Calu3 (cell line): Measurements from ENCODE around the gene KRTAP2-3. TPM values are rescaled to one million over a fixed set of nuclear protein-coding genes. Genes with fewer than 3 reads are reported as not detected.
"Not testable (repeated sequence)": the region's sequence is repeated elsewhere in the genome, so short reads cannot be mapped to it uniquely, and the experiment has no call there.

Experiments
- BruUV-seq: library from RNA; stranded (reverse); fragments of 400-500 nt; replicated peaks from 2 replicates; lab custom pipeline; 2021; lab: Mats Ljungman, UMichigan
- CTCF ChIA-PET: fragments of 300-600 bp; sonication (Branson Sonifier 250); formaldehyde crosslinking; loops from one replicate; lab custom pipeline; 2022; ENCODE audit warnings: antibody characterized with exemption; lab: Charles Lee
- DNase-seq: peaks from one replicate; pipeline ENCODE4 v3.0.0; 2022
- H3K27ac Mint-ChIP-seq: one replicate; pipeline ENCODE4 v1.8.0; 2022; ENCODE audit warnings: mixed read lengths; ENCODE audit not compliant: unreplicated experiment
- H3K27me3 Mint-ChIP-seq: one replicate; pipeline ENCODE4 v1.8.0; 2022; ENCODE audit warnings: mixed read lengths; ENCODE audit not compliant: unreplicated experiment
- H3K36me3 Mint-ChIP-seq: one replicate; pipeline ENCODE4 v1.8.0; 2022; ENCODE audit warnings: mild to moderate bottlenecking, moderate library complexity, mixed read lengths; ENCODE audit not compliant: insufficient read depth, unreplicated experiment
- H3K4me1 Mint-ChIP-seq: one replicate; pipeline ENCODE4 v1.8.0; 2022; ENCODE audit warnings: mild to moderate bottlenecking, low read depth, mixed read lengths; ENCODE audit not compliant: unreplicated experiment
- H3K4me3 Mint-ChIP-seq: one replicate; pipeline ENCODE4 v1.8.0; 2022; ENCODE audit warnings: mild to moderate bottlenecking, low read depth, moderate library complexity, mixed read lengths; ENCODE audit not compliant: unreplicated experiment
- H3K9me3 Mint-ChIP-seq: one replicate; pipeline ENCODE4 v1.8.0; 2022; ENCODE audit warnings: low read depth, mixed read lengths; ENCODE audit not compliant: unreplicated experiment
- CTCF ChIP-seq: fragments of 200-600 bp; IDR thresholded peaks from one replicate; pipeline ENCODE4 v1.8.0; 2022; ENCODE audit warnings: antibody characterized with exemption; ENCODE audit not compliant: unreplicated experiment
- intact Hi-C: fragments of 100-400 bp; cut with micrococcal nuclease; formaldehyde crosslinking; loops from one replicate; pipeline ENCODE4 v1.10.0; 2022; ENCODE audit not compliant: unreplicated experiment
- total RNA-seq: library from RNA; stranded (reverse); gene quantifications from 2 replicates; pipeline ENCODE4 v1.2.3, GENCODE V29; 2022

KRTAP2-3 gene
- total RNA-seq, 1 experiment from 2014 or later, result 18.2 TPM

DNA sequence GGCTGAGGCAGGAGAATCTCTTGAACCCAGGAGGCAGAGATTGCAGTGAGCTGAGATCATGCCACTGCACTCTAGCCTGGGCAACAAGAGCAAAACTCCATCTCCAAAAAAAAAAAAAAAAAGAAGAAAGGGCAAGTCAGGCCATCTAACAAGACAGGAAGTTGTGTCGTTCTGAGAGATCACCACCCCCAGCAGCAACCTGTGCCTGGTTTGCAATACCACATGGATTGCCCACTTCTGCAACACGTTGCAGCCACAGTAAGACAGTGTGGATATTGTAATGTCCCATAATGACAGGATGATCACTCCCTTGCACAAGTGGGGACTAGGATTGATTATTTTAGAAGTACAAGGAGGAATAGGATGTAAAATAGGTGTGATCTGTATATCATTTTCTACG, 9.1 kb upstream of the KRTAP2-3 start:
- Mint-ChIP-seq H3K27me3 (no peaks in the 10 kb centered on the region), H3K4me1 (peaks cover 25% of the 10 kb centered on the region), H3K27ac (no peak overlapping the region), H3K4me3 (no peak overlapping the region), H3K9me3 (no peaks in the 10 kb centered on the region), H3K36me3 (no peaks in the 10 kb centered on the region)
- no peak for TF ChIP-seq CTCF
- no peak for DNase-seq
- CTCF ChIA-PET, result interaction anchor here (0.6 kb wide), 1 partner anchor 30 kb away, joined by 4 read pairs; no protein-coding TSS in a partner anchor
- BruUV-seq, result no TSS peak
- intact Hi-C loops, result no loop called here

GRCh38 chr17:41067281-41067680, 7.4 kb upstream of the KRTAP2-3 start:
- no peak for DNase-seq
- Mint-ChIP-seq H3K27me3 (no peaks in the 10 kb centered on the region), H3K36me3 (no peaks in the 10 kb centered on the region), H3K27ac (no peak overlapping the region), H3K9me3 (no peaks in the 10 kb centered on the region), H3K4me1 (peaks cover 32% of the 10 kb centered on the region), H3K4me3 (no peak overlapping the region)
- CTCF ChIA-PET, result interaction anchor here (0.9 kb wide), 1 partner anchor 1446 kb away, joined by 3 read pairs; no protein-coding TSS in a partner anchor
- no TSS peak for BruUV-seq
- intact Hi-C loops, result no loop called here
- no peak for TF ChIP-seq CTCF

- peaks cover 39% of the 10 kb centered on the region for H3K4me1 Mint-ChIP-seq
- TF ChIP-seq CTCF, result no peak
- H3K4me3 Mint-ChIP-seq, result no peak within 1 kb of the TSS
- H3K36me3 Mint-ChIP-seq, result peaks cover 4% of the 10 kb centered on the region
- BruUV-seq, result no TSS peak
- CTCF ChIA-PET, result interaction anchor here (1.0 kb wide), 1 partner anchor 147 kb away, joined by 6 read pairs; no protein-coding TSS in a partner anchor
- no peak for DNase-seq
- intact Hi-C loops, result no loop called here
- peak within 1 kb of the TSS; percentile 25 for H3K27ac Mint-ChIP-seq
- H3K9me3 Mint-ChIP-seq, result no peaks in the 10 kb centered on the region
- H3K27me3 Mint-ChIP-seq, result no peaks in the 10 kb centered on the region
Measured at GRCh38 chr17:41065829-41066624, 6.1 kb upstream of the KRTAP2-3 start, which contains the start of gene KRTAP2-4. Gene KRTAP2-4, minus strand, starts transcription at chr17:41065879. Its CDS starts 34 bp downstream, at chr17:41065845.

- H3K9me3 Mint-ChIP-seq, intact Hi-C loops, DNase-seq, BruUV-seq, H3K4me3 Mint-ChIP-seq, H3K36me3 Mint-ChIP-seq, H3K27ac Mint-ChIP-seq, H3K27me3 Mint-ChIP-seq: not testable (repeated sequence)
- H3K4me1 Mint-ChIP-seq, result peaks cover 48% of the 10 kb centered on the region
- CTCF ChIA-PET, result interaction anchor here (1.2 kb wide), 1 partner anchor 16 kb away, joined by 3 read pairs; no protein-coding TSS in a partner anchor
Measured at GRCh38 chr17:41065016-41065689, 5.2 kb upstream of the KRTAP2-3 start.
